Measurements from ENCODE around the gene ATG2A. TPM values are rescaled to one million over a fixed set of nuclear protein-coding genes. Genes with fewer than 3 reads are reported as not detected.
A peak's percentile ranks its signal among the peaks of the same experiment; 100 is the strongest.

The ATG2A gene
- total and polyA plus RNA-seq, 9 of the 15 experiments (the other 6 are each of a cell fraction or from before 2014, with no cell fraction given) = 0.25 to 45.9 (median 5.2) TPM

DNA sequence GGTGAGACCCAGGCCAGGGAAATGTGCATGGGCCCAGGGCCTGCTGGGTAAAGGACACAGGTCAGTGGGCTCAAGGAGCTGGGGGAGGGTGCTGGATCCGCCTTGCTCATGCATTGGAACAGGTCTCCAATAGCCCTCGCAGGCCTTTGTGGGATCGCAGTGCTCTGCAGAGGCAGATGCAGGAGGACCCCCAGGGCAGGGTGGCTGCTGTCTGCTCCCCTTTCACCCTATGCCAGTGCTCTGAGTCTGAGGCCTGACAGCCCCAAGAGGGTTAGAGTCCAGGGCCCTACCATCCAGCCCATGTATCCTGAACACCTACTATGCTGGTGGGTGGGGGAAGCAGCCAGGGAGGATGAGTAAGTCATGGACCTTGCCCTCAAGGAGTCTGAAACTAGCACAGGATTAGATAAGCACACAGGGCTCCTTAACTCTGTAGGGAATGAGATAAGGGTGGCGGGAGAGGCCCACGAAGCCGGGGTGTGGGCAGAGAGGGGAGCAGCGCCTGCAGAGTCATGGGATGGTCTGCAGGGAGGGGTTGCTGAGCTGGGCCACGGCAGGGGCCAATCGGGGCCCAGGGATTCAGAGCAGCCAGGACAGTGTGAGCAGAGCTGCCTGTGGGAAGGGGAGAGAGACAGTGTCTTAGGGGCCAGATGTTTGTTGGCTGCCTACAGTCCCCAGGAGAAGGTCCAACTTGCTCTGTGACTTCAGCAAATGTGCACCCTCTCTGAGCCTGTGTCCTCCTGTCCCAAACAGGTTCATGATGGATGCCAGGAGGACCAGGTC lies 28.1 kb downstream of the ATG2A start (continued):
- TF ChIP-seq, protein P1, sequence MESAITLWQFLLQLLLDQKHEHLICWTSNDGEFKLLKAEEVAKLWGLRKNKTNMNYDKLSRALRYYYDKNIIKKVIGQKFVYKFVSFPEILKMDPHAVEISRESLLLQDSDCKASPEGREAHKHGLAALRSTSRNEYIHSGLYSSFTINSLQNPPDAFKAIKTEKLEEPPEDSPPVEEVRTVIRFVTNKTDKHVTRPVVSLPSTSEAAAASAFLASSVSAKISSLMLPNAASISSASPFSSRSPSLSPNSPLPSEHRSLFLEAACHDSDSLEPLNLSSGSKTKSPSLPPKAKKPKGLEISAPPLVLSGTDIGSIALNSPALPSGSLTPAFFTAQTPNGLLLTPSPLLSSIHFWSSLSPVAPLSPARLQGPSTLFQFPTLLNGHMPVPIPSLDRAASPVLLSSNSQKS (CRISPR knock-in tag; IDR thresholded peaks at IDR 0.05) = no peak
- TF ChIP-seq ZFP30 (CRISPR knock-in tag; IDR thresholded peaks at IDR 0.05; ENCODE audit: borderline replicate concordance) (no peak), SMAD3 (CRISPR knock-in tag; conservative IDR thresholded peaks at IDR 0.05) (no peak), NFIX (CRISPR knock-in tag; IDR thresholded peaks at IDR 0.05; ENCODE audit: low read depth) (no peak), ZNF165 (CRISPR knock-in tag; IDR thresholded peaks at IDR 0.05; ENCODE audit: borderline replicate concordance) (no peak), RBM14 (IDR thresholded peaks at IDR 0.05; ENCODE audit: borderline replicate concordance, insufficient read depth, low read depth, low read length) (no peak), MEF2A (IDR thresholded peaks at IDR 0.05; ENCODE audit: control insufficient read depth, low read depth, low read length) (0 out of 2 replicates have a peak, but pooled peaks have one; percentile 19), ZNF644 (tag; IDR thresholded peaks at IDR 0.05; ENCODE audit: low read depth) (0 out of 2 replicates have a peak, but pooled peaks have one; percentile 33), TSC22D4 (tag; IDR thresholded peaks at IDR 0.05) (no peak), ZC3H4 (CRISPR knock-in tag; IDR thresholded peaks at IDR 0.05; ENCODE audit: borderline replicate concordance) (no peak; the same call in 1 of the 2 replicates), IRF2 (CRISPR knock-in tag; IDR thresholded peaks at IDR 0.05) (no peak), KDM2B (CRISPR knock-in tag; IDR thresholded peaks at IDR 0.05) (no peak), HDAC6 (IDR thresholded peaks at IDR 0.05; ENCODE audit: low read depth, low read length) (no peak), MIER1 (IDR thresholded peaks at IDR 0.05; ENCODE audit: low read depth) (no peak), MAFF (IDR thresholded peaks at IDR 0.05; ENCODE audit: low read length) (no peak), FUS (optimal IDR thresholded peaks at IDR 0.05; ENCODE audit: low read depth, low read length) (no peak), PML (IDR thresholded peaks at IDR 0.05; ENCODE audit: low read length) (peak; percentile 95), BRD4 (IDR thresholded peaks at IDR 0.05) (no peak), KLF1 (tag; IDR thresholded peaks at IDR 0.05) (no peak), TBP (optimal IDR thresholded peaks at IDR 0.05; ENCODE audit: low read depth, low read length) (no peak), ZBED1 (IDR thresholded peaks at IDR 0.05) (peak; percentile 60; the same call in 1 of the 2 replicates)
- TF ChIP-seq, protein P2, sequence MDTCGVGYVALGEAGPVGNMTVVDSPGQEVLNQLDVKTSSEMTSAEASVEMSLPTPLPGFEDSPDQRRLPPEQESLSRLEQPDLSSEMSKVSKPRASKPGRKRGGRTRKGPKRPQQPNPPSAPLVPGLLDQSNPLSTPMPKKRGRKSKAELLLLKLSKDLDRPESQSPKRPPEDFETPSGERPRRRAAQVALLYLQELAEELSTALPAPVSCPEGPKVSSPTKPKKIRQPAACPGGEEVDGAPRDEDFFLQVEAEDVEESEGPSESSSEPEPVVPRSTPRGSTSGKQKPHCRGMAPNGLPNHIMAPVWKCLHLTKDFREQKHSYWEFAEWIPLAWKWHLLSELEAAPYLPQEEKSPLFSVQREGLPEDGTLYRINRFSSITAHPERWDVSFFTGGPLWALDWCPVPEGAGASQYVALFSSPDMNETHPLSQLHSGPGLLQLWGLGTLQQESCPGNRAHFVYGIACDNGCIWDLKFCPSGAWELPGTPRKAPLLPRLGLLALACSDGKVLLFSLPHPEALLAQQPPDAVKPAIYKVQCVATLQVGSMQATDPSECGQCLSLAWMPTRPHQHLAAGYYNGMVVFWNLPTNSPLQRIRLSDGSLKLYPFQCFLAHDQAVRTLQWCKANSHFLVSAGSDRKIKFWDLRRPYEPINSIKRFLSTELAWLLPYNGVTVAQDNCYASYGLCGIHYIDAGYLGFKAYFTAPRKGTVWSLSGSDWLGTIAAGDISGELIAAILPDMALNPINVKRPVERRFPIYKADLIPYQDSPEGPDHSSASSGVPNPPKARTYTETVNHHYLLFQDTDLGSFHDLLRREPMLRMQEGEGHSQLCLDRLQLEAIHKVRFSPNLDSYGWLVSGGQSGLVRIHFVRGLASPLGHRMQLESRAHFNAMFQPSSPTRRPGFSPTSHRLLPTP (IDR thresholded peaks at IDR 0.05; ENCODE audit: borderline replicate concordance, extremely low read depth, insufficient read length) = no peak
- TF ChIP-seq, protein P3, sequence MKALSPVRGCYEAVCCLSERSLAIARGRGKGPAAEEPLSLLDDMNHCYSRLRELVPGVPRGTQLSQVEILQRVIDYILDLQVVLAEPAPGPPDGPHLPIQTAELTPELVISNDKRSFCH (CRISPR knock-in tag; IDR thresholded peaks at IDR 0.05) = no peak
- TF ChIP-seq, protein P3 (tag; IDR thresholded peaks at IDR 0.05) = peak; percentile 79; the same call in 1 of the 2 replicates

Measured in K562 (cell line).